ENCODE data around the gene F2.

F2 gene

GRCh38 chr11:46718155-46719019 is 626 bp upstream of the F2 start:
- DNase-seq = no peak

GRCh38 chr11:46719543-46720218 is 668 bp downstream of the F2 start:
- no peak for DNase-seq

GRCh38 chr11:46721286-46721685 is 2.3 kb downstream of the F2 start:
- no peak for DNase-seq

- no peak for DNase-seq
Observed at GRCh38 chr11:46722566-46723358, 3.7 kb downstream of the F2 start.

GRCh38 chr11:46723359-46723680 is 4.3 kb downstream of the F2 start:
- no peak for DNase-seq

GRCh38 chr11:46724088-46724487 is 5.1 kb downstream of the F2 start:
- DNase-seq = no peak

- DNase-seq = no peak
Observed at GRCh38 chr11:46725338-46726205, 6.6 kb downstream of the F2 start.

GRCh38 chr11:46726206-46726862 is 7.3 kb downstream of the F2 start:
- no peak for DNase-seq

- DNase-seq = no peak
Observed at GRCh38 chr11:46727952-46728658, 9.1 kb downstream of the F2 start.

GRCh38 chr11:46728659-46729040 is 9.6 kb downstream of the F2 start:
- DNase-seq = no peak

- no peak for DNase-seq
Observed at GRCh38 chr11:46729110-46730027, 10.4 kb downstream of the F2 start.

- DNase-seq = no peak
Observed at GRCh38 chr11:46731545-46731944, 12.5 kb downstream of the F2 start.

GRCh38 chr11:46733234-46733633 is 14.2 kb downstream of the F2 start:
- no peak for DNase-seq

- DNase-seq = no peak
Observed at GRCh38 chr11:46736146-46736545, 17.1 kb downstream of the F2 start.

- no peak for DNase-seq
Observed at GRCh38 chr11:46736615-46737014, 17.6 kb downstream of the F2 start.

GRCh38 chr11:46737699-46738098 is 18.7 kb downstream of the F2 start:
- DNase-seq = no peak

GRCh38 chr11:46738887-46739286 is 19.9 kb downstream of the F2 start:
- DNase-seq = no peak

- no peak for DNase-seq
Observed at GRCh38 chr11:46741600-46742484, 22.8 kb downstream of the F2 start.

GRCh38 chr11:46743043-46743442 is 24.0 kb downstream of the F2 start:
- DNase-seq = peak in 1 of 14 donors; percentile 10
